Activated naive CD8-positive, alpha-beta T cell treated with anti-CD3 and anti-CD28 coated beads, Interleukin-2, amount 50 U/mL, for 16 hours (primary cell): ENCODE measurements around the gene HSD17B1.
"Not testable (repeated sequence)": the region's sequence is repeated elsewhere in the genome, so short reads cannot be mapped to it uniquely, and the experiment has no call there.

Source experiments
- DNase-seq: peaks from one replicate; pipeline ENCODE4 v3.0.0-alpha.2; 2020; ENCODE audit warnings: low read depth, low spot score

Gene HSD17B1, protein sequence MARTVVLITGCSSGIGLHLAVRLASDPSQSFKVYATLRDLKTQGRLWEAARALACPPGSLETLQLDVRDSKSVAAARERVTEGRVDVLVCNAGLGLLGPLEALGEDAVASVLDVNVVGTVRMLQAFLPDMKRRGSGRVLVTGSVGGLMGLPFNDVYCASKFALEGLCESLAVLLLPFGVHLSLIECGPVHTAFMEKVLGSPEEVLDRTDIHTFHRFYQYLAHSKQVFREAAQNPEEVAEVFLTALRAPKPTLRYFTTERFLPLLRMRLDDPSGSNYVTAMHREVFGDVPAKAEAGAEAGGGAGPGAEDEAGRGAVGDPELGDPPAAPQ

DNA sequence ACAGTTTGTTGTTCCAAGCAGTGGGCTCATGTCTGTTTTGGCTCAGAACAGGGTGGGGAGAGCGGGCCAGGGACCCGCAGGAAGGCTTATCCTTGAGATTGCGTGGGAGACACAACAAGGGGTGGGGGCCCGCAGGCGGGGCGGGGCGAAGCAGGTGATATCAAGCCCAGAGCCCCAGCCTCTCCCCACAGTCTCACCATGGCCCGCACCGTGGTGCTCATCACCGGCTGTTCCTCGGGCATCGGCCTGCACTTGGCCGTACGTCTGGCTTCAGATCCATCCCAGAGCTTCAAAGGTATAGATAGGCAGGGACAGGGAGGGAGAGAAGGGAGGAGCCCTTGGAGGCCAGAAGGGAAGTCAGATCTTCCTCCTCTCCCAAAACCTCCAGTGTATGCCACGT is at the start of gene HSD17B1:
Gene HSD17B1 (plus strand): TSS at position 188 of the 400 bp plus-strand sequence. CDS start 11 bp downstream, at position 199.
- DNase-seq, result not testable (repeated sequence)

DNA sequence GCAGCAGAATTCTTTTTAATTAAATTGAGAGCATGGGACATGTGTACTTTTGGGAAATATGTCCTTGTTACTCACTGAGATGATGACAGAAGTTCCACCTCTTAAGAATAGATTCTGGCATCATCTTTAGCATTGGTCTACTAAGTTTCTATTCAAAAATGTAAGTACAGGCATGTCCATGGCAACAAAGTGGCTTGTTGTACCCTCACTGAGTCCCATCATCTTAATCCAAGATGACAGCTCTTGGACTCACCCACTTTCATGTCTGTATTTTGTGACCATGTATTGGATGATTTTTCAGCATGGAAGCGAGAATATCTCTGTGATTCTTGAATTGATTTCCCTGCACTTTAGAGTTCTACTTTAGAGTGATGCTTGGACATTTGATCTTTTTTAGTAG is 49.8 kb upstream of the HSD17B1 start:
- DNase-seq, result no peak

DNA sequence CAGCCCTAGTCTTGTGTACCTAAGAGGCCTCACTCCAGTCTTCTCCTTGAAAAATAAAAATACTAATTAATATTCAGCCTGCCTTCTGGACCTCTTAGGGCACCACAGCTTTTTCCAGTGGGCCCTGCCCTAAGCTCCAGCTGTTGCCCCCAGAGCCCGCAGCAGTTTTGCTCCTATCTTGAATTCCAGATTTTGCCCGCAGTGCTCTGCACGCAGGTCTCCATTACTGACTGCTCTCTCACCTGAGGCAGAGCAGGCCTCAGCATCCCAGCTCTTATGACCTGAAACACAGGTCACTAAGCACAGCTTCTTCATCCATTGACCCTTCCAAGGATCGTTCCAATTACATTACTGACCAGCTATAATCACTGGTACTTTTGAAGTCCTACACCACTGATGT is 45.1 kb upstream of the HSD17B1 start:
- no peak for DNase-seq

DNA sequence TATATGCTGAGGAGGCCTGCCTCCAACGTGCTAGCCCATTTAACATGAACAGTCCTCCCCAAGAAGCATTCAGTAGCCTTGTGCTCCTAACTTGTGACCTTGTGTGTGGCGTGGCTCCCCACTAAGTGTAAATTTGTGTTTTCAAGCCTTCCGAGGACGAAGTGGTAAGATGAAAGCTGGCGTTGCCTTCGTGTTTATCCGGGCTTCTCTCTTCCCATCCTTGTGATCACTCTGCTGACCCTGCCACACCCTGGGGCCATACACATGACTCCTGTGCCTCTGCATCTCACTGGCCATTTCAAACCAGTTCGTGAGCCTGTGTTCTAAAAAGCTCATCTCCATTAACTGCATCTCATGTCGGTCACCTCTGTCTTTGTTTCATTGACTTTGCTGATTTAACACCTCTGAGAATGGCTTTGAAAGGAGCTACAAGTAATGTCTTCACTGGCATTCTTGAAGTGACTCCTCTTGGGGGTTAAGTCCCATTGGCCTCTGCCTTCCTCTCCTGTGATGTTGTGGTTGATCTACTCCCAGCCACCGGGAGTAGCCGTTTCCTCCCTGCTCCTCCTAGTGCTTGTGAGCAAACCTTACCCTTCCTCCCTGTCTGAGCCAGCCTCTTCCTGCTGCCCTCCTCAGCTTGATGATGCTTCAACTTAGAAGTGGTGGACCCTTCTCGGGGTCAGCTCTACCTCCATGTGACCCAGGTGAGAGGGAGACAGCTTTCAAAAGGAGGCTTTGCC is 44.1 kb upstream of the HSD17B1 start:
- DNase-seq, result no peak

DNA sequence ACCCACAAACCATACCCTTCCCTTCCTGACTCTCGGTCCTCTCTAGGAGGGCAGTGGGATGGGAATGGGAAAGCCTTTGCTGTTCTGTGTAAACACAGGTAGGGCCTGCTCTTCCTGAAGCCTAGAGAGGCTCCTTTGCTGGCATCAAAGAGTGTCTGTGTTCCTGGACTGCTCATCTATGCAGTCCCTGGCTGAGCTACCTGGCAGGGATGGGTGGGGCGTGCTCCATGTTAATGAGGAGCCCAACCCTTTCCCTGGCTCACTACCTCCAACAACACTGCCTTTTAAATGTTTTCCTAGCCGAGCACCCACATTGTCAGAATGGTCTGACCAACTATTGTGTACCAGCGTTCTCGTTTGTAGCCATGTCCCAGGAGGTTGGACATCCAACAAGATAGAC is 43.3 kb upstream of the HSD17B1 start:
- DNase-seq, result no peak

DNA sequence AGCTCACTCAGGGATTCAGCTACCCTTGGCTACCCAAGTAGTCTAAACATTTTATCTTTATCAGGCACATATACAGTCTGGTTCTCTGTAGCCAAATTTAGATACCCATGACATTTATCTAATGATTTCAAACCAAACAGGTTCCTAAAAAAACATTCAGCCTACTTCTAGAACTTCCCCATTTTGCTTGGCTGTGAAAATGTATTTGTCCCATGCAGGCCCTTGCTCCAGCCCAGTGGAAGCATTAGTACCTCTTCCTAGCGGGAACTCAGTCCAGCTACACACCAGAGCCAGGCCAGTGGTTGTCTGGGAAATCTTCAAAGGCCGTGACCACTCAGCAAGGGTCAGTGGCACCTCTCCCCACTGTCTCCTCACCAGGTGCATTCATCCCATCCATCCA is 42.9 kb upstream of the HSD17B1 start:
- no peak for DNase-seq

DNA sequence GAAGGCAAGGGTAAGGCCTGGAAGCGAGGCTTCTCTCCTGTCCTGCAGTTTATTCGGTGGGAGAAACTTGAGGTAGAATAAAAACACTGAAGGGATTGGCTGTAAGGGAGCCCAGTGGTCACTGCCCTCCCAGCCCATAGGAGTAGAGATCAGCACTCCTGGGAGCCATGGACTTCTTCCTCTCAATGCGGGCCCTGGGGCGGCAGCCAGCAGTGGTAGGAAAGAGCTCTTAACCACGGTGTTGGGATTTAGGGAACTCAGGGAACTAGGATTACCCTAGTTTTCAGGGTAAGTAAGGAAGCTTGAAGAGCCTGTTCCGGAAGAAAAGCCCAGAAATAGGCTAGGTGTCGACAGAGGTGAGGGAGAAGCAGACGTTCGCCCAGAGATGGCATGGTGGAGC is 40.5 kb upstream of the HSD17B1 start:
- DNase-seq, result no peak

DNA sequence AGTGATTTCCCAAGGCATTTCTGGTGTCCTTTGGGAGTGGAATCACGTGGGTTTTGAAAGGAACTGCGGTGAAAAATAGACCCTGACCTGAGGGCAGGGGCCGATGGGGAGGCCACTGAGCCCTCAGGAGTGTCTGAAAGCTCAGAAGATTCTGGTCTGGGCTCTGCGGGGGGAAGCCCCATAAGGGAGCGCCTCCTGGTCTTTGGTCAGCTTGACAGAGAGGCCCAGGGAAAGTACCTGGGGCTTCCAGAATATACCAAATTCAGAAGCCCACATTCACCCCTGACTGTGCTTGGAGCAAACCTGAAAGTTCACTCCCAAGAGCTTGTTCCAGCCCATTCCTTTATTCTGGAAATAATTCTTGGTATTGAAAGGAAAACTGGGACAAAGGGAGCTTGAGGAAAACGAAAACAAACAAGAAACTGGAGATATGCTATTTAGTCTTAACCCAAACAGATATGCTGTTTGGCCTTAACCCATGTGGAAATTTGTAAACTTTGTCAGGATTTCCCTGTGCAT is 39.9 kb upstream of the HSD17B1 start:
- DNase-seq, result no peak

DNA sequence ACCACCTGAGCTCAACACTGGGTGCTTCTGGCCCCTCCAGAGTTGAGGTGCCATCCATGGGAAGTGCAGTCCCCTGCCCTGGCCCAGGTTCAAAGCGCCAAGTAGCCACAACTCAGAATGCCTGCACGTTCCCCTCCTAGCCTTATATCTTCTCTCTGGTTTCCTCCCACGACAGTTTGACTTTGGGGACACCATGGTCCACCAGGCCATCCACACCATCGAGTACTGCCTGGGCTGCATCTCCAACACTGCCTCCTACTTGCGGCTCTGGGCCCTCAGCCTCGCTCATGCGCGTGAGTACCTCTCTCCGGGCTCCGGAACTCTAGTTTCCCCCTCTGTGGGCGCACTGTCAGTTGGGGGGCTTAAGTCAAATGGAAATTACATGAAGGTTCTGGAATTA is 39.0 kb upstream of the HSD17B1 start:
- DNase-seq, result no peak

DNA sequence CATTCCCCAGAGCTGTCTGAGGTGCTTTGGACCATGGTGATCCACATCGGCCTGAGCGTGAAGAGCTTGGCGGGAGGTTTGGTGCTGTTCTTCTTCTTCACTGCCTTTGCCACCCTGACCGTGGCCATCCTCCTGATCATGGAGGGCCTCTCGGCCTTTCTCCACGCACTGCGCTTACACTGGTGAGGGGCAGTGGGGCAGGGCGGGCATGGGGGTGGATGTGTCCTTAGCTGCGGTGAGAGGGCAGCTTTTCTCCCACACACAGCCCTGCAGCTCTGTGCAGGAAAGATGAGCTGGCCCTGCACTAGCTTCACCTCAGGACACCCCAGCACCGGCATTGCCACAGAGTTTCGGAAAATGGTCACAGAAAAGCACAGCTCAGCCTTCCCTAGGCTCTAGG is 38.4 kb upstream of the HSD17B1 start:
- no peak for DNase-seq

DNA sequence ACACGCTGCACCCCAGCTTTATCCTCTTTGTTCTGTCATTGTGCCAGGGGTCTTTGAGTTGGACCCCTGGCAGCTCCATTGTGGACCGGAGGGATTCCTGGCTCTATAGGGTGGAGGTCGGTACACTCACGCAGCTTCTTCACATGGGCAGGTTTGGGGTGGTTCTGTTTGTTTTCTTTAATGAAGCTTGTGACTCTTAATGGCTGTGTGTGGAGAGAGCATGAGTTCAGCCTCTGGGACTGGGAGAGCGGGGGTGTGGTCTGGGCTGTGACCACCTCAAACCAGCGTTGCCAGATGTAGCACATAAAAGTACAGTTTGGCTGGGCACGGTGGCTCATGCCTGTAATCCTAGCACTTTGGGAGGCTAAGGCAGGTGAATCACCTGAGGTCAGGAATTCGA is 37.9 kb upstream of the HSD17B1 start:
- no peak for DNase-seq

DNA sequence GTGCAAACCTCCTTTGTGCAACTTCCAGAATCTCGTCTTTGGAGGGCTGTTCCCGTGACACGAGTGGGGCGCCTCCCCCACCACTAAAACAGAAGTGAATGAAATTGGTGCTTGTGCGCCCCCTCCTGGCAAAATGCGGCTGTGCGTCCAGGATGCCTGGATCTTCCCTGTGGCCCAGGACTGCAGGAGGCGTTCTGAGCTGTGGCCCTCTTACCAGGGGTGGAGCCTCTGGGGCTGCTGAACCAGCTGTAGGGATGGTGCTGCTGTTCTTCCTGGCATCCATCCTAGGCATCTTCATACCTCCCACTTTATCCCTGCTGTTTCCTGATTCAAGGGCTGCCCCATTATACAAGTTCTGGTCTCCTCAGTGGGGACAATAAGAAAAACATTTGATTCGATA is 35.2 kb upstream of the HSD17B1 start:
- DNase-seq, result peak; percentile 56

DNA sequence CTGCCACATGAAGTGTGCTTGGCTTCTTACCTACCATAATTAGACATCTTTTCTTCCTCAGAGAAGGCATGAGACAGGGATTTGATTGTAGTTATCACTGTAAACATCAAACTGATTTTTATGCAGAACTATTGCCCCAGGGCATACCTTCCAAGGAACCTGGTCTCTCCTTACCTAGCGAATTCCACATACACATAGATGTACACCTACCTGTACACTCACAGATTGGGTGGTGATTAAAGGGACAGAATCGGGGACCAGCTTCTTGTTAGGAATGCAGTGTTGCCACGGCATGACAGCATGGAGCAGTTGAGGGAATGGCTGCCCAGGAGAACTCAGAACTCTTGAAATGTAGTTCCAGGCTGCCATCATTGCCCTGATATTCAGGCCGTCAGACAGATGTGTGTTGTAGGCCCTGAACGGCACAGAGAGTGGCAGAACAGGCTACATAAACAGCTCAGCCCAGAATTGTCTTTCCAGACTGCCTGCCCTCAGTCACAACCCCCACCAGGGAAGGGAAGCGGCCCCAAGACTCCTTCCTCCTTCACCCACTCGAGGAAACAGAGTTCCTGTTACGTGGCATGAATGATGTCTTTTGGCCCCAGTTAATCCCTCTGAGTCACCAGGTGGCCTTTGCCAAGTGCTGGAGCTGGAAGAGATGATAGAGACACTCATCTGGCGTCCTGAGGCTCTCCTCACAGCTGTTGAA is 34.5 kb upstream of the HSD17B1 start:
- no peak for DNase-seq

DNA sequence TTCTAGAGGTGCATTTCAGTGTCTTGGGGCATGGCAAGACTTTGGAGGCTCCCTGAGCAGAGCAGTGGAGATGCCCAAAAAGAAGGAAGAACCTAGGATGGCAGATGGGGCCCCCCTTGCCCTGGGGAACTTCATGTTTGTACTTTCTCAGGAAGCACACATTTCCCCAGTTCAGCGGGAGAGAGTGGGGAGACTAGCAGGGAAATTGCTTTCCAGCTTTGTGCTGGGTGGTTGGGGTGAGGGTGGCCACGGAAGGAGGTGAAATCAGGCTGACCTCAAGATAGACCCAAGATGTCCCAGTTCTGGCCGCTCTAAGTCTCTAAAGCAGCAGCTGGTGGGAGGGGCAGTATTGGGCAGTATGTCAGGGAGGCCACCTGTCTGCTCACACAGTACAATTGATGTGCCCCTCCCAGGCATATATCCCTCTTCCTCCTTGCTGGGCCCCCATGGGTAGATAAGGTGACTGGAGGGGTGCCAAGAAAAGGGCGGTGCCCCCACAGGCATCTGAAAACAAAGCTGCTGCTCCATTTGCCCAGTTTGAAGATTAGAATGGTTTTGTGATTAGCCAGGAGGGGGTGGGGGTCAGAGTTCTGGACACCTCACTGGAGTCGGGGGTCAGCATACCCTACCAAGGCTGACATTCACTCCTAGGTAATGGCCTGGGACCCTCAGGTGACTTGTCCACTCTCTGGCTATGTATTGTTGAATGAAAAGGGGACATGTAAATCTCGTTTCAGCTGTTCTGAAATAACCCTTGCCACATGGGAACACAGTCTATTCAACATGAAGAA is 33.8 kb upstream of the HSD17B1 start:
- DNase-seq, result no peak

DNA sequence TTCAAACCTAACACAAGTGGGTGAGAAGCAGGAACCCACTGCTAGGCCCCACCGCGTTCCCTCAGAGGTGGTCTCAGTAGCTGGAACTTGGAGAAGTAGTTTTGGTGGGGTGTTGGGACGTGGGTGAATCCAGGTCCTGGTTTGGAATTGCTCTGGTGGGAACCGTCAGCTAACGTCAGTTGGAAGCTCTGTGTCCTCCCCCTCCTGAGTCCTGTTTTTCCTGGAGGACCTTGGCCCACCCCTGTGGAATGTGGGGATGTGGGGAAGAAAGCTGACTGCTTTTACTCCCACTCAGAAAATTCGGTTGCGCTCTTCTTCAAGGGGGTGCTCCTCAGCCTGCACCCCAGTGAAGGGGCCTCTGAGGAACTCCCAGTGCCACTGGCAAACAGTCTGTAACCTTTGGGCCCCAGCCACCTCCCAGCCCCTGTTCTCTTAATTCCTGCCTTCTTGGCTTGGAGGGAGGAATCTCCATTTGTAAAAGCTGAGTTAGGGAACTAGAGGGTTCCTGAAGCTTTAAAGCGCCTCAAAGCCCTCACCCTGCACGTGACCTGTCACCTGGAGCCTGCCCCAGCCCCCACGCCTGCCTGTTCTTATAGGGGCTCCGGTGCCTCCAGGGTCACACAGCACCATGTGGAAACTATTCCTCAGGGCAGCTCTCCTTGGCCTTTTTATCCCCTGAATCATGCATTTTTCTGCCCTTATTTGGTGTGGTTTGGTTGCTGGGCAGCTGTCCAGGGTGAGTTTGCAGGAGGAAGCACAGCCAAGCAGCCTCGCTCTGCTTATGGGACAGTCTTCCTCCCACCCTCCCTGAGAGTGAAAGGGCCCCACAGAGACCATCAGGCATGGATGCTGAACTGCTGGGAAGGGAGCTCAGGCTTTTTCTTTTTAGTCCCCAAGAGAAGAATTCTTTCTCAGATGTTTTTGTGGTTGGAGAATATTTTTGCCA is 32.9 kb upstream of the HSD17B1 start:
- no peak for DNase-seq

DNA sequence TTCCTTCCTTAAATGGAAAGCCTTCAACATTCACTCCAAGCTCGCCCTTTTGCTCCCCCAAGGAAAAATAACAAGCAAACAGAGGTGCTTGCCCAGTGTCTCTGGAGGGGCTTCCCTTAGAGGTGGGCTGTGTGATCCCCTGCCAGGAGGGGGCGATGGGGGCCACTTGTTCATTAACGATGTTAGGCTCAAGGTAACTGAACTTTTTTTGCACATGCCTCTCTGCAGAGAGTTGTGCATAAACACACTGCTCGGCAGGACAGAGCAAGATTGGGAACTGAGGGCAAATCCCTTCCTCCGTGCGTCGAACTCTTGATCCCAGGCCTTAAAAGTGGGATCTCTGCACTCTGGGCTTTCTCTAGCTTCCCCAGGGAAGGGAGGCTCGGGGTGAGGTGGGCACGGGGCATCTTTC is 32.2 kb upstream of the HSD17B1 start:
- no peak for DNase-seq

DNA sequence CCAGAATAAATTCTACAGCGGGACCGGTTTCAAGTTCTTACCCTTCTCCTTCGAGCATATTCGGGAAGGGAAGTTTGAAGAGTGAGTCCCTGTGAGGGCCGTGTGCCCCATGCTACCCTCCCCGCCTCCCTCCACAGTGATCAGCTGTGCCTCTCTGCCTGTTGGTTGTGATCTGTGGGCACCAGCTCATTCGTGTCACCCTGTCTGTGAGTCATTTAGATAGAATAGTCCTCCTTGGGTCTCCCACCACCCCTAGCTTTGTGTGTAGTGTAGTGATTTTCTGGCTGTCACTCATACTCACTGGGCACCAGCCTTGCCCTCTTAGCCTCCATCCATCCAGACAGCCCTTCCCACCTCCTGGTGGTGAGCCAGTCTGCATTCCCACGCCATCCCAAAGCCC is 31.7 kb upstream of the HSD17B1 start:
- no peak for DNase-seq

DNA sequence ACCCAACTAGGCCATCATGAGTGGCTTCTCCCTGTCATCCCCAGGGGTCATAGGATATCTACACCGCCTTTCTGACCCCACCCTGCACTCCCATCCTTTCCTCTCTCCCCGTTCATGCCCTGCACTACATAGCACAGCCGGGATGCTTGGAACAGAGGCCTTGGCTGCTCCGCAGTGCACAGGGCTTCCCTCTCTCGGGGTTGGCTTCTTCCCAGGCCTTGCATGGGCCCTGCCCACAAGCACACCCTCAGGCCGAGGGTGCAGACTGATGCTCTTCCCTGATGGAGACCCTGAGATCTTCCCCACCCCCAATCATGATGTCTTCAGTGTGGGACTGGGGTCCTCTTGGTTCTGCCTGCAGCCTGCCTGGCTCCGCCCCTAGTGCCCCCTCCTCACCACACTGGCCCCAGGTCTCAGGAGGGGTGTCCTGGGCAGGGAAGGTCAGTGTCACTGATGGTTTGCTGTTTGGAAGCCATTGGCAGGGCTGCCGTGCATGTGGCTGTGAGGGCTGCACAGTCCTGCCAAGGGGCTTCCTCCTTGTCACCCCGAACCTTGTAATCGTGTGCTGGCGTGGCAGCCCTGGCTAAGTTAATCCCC is 31.0 kb upstream of the HSD17B1 start:
- no peak for DNase-seq

DNA sequence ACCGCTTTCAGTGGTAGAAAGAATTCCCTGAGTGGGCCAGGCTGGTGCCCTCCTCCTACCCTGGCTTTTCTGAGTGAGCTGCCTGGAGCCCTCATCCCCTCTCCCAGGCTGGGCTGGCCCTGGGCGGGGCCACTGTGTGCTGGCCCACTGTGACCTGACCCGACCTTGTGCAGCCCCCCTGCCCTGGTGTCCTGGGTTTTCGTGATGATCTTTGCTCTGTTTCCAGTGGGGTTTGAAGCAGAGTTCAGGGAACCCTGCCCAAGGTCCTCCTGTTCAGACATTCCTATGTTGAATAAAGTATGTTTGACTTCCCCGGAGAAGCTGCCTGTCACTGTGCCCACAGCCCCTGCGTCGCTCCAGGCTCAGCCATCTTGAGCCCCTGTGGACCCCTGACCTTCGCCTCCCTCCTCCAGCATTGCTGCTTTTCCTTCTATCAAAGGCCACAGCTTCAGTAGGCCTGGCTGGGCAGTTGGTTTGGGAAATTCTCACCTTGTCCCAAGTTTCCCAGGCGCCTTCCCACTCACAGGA is 30.4 kb upstream of the HSD17B1 start:
- DNase-seq, result no peak

DNA sequence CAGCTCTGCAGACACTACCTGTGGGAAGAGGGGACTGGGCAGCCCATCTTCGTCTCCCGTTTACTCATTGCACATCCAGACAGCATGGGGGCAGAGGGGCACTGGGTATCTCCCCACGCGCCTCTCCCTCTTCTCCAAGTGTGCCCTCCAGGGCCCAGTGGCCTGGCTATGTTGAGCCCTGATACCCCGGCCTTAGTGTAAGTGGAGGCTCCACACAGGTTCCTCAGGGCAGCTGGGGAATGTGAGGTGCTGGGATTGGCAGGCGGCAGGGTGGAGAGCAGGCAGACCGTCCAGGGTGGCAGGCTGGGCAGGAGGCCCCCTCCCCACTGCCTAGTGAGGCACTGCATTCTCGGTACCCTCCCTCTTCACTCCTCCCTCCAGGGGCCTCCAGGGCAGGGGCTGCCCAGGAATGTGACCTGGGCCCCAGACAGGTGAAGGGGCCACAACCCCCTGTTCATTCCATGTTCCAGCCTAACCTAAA is 29.9 kb upstream of the HSD17B1 start:
- no peak for DNase-seq
